Panc1 (cell line): ENCODE data around the gene GBX1. TPM values are rescaled to one million over a fixed set of nuclear protein-coding genes. Genes with fewer than 3 reads are reported as not detected.

Experiments used
- ATAC-seq: fragments of 200-7000 bp; cut with Tn5 transposase; 2 replicates; pipeline ENCODE4 v1.9.1; 2020; ENCODE audit warnings: mild to moderate bottlenecking, moderate library complexity
- BruUV-seq: library from RNA; stranded (reverse); fragments of 400-500 nt; replicated peaks from 2 replicates; lab custom pipeline; 2021; lab: Mats Ljungman, UMichigan
- CTCF ChIA-PET: fragments of 300-600 bp; sonication (Branson Sonifier 250); formaldehyde crosslinking; loops from one replicate; lab custom pipeline; 2022; ENCODE audit warnings: antibody characterized with exemption; lab: Charles Lee
- POLR2A ChIA-PET: fragments of 300-600 bp; sonication (Branson Sonifier 250); formaldehyde crosslinking; loops from one replicate; lab custom pipeline; 2022; ENCODE audit warnings: antibody characterized with exemption; lab: Charles Lee
- DNase-seq: peaks from one replicate; pipeline ENCODE4 v3.0.0-alpha.2; 2010; ENCODE audit warnings: low read depth, low spot score
- H3K27ac ChIP-seq: 2 replicates; pipeline ENCODE4 v1.5.1; 2011; ENCODE audit warnings: mild to moderate bottlenecking, low read length, inconsistent platforms
- H3K27me3 ChIP-seq: fragments of 200-500 bp; sonication (Bioruptor generic); 2 replicates; pipeline ENCODE4 v1.6.0; 2014; ENCODE audit warnings: low read length, inconsistent platforms; ENCODE audit not compliant: control insufficient read depth, insufficient read depth
- H3K36me3 ChIP-seq: fragments of 200-500 bp; sonication (Bioruptor generic); 2 replicates; pipeline ENCODE4 v1.5.1; 2014; ENCODE audit warnings: inconsistent platforms, mild to moderate bottlenecking, low read length, moderate library complexity; ENCODE audit not compliant: control insufficient read depth, insufficient read depth
- H3K4me1 ChIP-seq: 2 replicates; pipeline ENCODE4 v1.5.1; 2011; ENCODE audit warnings: inconsistent platforms, mild to moderate bottlenecking, low read length, moderate library complexity; ENCODE audit not compliant: control insufficient read depth, insufficient read depth
- H3K4me3 ChIP-seq, 2 experiments: 2 replicates each; pipeline ENCODE4 v1.5.1; 2011 to 2012; ENCODE audit warnings: low read depth in 2 of 2, low read length in 2 of 2, mild to moderate bottlenecking in 2 of 2, inconsistent platforms in 1 of 2, moderate library complexity in 1 of 2
- H3K9me3 ChIP-seq: fragments of 200-500 bp; sonication (Bioruptor generic); 2 replicates; pipeline ENCODE4 v1.5.1; 2014; ENCODE audit warnings: low read depth, mild to moderate bottlenecking, inconsistent platforms, low read length, moderate library complexity; ENCODE audit not compliant: control insufficient read depth, insufficient read depth
- CTCF ChIP-seq: fragments of 450-650 bp; IDR thresholded peaks from 2 replicates; pipeline ENCODE4 v1.5.1; 2017; ENCODE audit warnings: mild to moderate bottlenecking
- POLR2AphosphoS5 ChIP-seq: IDR thresholded peaks from 2 replicates; pipeline ENCODE4 v1.6.1; 2012; ENCODE audit warnings: mild to moderate bottlenecking, low read depth, low read length, moderate library complexity
- REST ChIP-seq, 2 experiments: IDR thresholded peaks; 2 replicates each; pipeline ENCODE4 v1.6.1; 2011 to 2012; ENCODE audit warnings: low read depth in 2 of 2, control low read depth in 1 of 2, low read length in 1 of 2, mild to moderate bottlenecking in 1 of 2, moderate library complexity in 1 of 2; ENCODE audit not compliant: insufficient read depth in 1 of 2
- SIN3A ChIP-seq: IDR thresholded peaks from 2 replicates; pipeline ENCODE4 v1.6.1; 2012; ENCODE audit warnings: low read depth, mild to moderate bottlenecking, low read length, moderate library complexity, borderline replicate concordance; ENCODE audit not compliant: insufficient read depth
- TCF7L2 ChIP-seq: IDR thresholded peaks from 2 replicates; pipeline ENCODE4 v1.6.1; 2011; ENCODE audit warnings: mild to moderate bottlenecking, low read depth, low read length, inconsistent platforms
- in situ Hi-C: cut with HindIII; loops from 2 replicates; pipeline ENCODE4 v1.10.0; 2016; ENCODE audit warnings: low sequenced_read_pairs, low pct_unique_long_range_greater_than_20kb
- intact Hi-C: fragments of 100-400 bp; cut with micrococcal nuclease; formaldehyde crosslinking; loops from one replicate; pipeline ENCODE4 v1.10.0; 2022; ENCODE audit not compliant: unreplicated experiment
- total RNA-seq: library from RNA; stranded (reverse); gene quantifications from one replicate; pipeline ENCODE4 v1.2.1, GENCODE V29; 2021; ENCODE audit not compliant: unreplicated experiment

The GBX1 gene
- total RNA-seq, 1 experiment from 2014 or later = not detected

- ATAC-seq (no peak), DNase-seq (no peak)
- peaks cover 8% of the 10 kb centered on the region for H3K27me3 ChIP-seq
- CTCF ChIA-PET = interaction anchor here (1.0 kb wide), 1 partner anchor 35 kb away, joined by 3 read pairs; no protein-coding TSS in a partner anchor
- in situ Hi-C loops = no loop called here
- BruUV-seq = no TSS peak
- no peak overlapping the region for H3K4me3 ChIP-seq
- POLR2A ChIA-PET = no interaction called here
- intact Hi-C loops = no loop called here
- H3K36me3 ChIP-seq = no peaks in the 10 kb centered on the region
- no peak overlapping the region for H3K27ac ChIP-seq
- TF ChIP-seq POLR2AphosphoS5 (no peak), CTCF (no peak), REST (IDR thresholded peaks at IDR 0.05; ENCODE audit: insufficient read depth in 1 of 2, low read depth in 2 of 2, low read length in 1 of 2) (no peak), TCF7L2 (no peak), SIN3A (no peak)
- no peaks in the 10 kb centered on the region for H3K9me3 ChIP-seq
- H3K4me1 ChIP-seq = no peaks in the 10 kb centered on the region
These were observed 8.9 kb upstream of the GBX1 start for GRCh38 chr7:151176401-151176800.

- intact Hi-C loops = no loop called here
- in situ Hi-C loops = no loop called here
- ChIA-PET POLR2A (no interaction called here), CTCF (interaction anchor here (1.0 kb wide), 1 partner anchor 36 kb away, joined by 3 read pairs; no protein-coding TSS in a partner anchor)
- Histone ChIP-seq H3K36me3 (no peaks in the 10 kb centered on the region), H3K4me1 (no peaks in the 10 kb centered on the region), H3K4me3 (no peak overlapping the region), H3K27me3 (peaks cover 8% of the 10 kb centered on the region), H3K27ac (no peak overlapping the region), H3K9me3 (no peaks in the 10 kb centered on the region)
- ATAC-seq (no peak), DNase-seq (no peak)
- no TSS peak for BruUV-seq
- no peak for TF ChIP-seq CTCF
- TF ChIP-seq SIN3A = no peak
- TF ChIP-seq POLR2AphosphoS5 = no peak
- no peak for TF ChIP-seq TCF7L2
- no peak for TF ChIP-seq REST (IDR thresholded peaks at IDR 0.05; ENCODE audit: insufficient read depth in 1 of 2, low read depth in 2 of 2, low read length in 1 of 2)
These were observed 8.4 kb upstream of the GBX1 start for GRCh38 chr7:151175793-151176311.
